ENCODE results near the gene ALOX15B.

ALOX15B gene

DNA sequence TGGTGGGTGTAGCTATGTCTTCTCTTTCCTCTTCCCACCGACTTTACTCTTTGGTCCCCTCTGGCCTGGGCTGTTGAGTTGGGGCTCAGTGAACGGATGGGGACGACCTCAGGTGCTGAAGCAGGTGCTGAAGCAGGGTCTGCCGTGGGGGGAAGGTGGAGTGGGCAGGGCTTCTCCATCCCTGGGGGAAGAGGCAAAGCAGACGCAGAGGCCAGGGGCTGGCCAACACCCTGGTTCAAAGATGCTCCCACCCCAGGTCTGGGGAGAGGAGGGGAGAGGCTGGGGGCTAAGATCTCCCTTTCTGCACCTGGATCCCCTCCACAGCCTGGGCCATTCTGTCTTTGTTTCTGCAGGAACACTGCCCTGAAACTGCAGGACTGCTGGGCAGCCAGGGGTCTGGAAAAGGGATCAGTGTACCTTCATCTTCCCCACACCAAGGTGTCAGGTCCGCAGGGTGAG, 25.7 kb downstream of the ALOX15B start:
- no peak overlapping the region for H3K4me3 ChIP-seq (ENCODE audit: low read length)
- no peak for DNase-seq (ENCODE audit: low read depth)
- TF ChIP-seq, protein P1, sequence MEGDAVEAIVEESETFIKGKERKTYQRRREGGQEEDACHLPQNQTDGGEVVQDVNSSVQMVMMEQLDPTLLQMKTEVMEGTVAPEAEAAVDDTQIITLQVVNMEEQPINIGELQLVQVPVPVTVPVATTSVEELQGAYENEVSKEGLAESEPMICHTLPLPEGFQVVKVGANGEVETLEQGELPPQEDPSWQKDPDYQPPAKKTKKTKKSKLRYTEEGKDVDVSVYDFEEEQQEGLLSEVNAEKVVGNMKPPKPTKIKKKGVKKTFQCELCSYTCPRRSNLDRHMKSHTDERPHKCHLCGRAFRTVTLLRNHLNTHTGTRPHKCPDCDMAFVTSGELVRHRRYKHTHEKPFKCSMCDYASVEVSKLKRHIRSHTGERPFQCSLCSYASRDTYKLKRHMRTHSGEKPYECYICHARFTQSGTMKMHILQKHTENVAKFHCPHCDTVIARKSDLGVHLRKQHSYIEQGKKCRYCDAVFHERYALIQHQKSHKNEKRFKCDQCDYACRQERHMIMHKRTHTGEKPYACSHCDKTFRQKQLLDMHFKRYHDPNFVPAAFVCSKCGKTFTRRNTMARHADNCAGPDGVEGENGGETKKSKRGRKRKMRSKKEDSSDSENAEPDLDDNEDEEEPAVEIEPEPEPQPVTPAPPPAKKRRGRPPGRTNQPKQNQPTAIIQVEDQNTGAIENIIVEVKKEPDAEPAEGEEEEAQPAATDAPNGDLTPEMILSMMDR (conservative IDR thresholded peaks at IDR 0.05; ENCODE audit: low read depth, low read length) = no peak

DNA sequence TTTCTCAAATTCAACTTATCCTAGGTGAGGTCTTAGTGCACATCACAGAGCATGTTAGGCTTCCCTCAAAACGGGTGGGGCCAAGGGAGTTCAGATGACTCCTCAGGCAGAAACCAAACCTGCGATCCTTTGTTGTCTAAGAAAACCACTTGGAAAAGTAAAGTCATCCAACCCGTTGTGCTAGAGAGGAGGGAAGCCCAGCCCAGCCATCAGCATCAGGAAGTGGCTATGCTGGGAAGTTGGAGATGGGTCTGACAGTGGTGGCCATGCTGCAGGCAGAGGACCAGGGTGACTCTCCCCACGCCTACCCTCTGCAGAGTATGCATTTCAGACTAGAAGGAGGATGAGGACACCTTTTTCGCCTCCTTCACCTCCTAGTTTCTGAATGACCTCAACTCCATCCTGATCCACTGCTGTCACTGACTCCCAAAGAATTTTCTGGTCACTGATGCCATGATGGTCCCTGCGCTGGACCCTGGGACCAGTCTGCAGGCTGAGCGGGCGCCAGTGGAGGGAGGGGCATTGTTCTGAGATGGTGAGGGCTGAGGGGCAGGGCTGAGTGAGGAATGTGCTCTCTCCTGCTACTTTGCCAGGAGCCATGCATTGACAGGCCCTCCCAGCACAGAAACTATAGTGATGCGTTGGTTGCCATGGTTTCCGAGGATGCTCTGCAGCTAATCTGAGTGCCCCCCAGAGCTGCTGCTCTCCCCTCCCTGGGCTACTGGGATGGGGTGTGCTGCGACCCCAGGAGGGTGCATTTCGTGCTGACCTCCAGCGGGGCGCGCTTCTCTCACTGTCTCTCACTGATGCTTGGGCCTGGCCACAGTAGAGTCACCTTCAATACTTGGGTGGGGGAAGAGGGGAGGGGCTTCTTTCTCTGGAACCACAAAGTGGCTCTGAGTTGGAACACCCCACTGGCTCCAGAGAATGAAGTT, 28.2 kb downstream of the ALOX15B start:
- DNase-seq (ENCODE audit: low read depth) = no peak
- no peak overlapping the region for H3K4me3 ChIP-seq (ENCODE audit: low read length)
- TF ChIP-seq, protein P1 (conservative IDR thresholded peaks at IDR 0.05; ENCODE audit: low read depth, low read length) = no peak

DNA sequence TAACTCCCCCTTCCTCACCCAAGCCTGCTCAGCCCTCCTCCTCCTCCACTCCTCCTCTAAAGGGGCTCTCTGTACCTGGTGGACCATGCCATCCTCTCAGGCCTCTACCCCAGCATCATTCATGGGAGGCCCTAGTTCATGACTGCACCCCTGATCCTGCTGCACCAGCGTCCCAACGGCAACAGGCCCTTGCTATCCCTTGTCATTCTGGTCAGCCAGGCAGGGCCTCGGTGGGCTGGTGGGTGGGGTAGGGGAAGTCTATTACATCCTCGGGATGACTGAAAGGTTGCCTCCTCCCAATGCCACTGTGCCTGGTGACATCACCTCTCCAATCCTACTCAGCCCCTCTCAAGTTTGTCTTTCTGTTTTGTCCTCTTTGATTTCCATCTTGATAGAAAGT, 28.9 kb downstream of the ALOX15B start:
- H3K4me3 ChIP-seq (ENCODE audit: low read length) = no peak overlapping the region
- DNase-seq (ENCODE audit: low read depth) = no peak
- TF ChIP-seq, protein P1 (conservative IDR thresholded peaks at IDR 0.05; ENCODE audit: low read depth, low read length) = no peak

DNA sequence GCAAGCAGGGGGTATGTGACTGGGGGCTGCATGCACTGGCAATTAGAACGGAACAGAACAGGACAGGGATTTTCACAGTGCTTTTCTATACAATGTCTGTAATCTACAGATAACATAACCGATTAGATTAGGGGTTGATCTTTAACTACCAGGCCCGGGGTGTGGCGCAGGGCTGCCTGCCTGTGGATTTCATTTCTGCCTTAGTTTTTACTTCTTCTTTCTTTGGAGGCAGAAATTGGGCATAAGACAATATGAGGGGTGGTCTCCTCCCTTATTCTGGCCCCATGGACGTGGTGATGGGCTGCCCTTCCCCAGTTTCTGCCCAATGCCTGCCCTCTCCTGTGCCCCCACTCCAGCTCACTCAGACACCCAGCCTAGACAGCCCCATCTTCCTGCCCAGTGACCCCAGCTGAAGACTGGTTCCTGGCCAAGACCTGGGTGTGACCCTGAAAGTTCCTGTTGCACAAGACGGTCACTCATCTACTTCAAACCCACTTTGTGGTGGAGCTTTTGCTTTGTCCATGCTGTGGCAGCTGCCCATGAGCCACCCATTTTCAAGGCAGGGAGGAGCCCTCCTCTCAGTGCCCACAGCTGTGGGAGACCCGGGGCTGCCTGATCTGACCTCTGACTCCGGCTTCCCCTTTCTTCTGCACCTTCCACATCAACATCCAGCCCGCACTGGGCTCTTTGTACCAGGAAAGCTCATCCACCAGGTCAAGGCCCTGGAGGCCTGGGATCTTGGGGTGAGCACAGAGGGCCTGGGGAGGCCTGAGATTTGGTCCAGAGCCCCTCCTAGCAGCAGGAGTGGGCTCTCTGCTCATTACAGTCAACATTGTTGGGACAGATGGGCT, 30.1 kb downstream of the ALOX15B start:
- TF ChIP-seq, protein P1 (conservative IDR thresholded peaks at IDR 0.05; ENCODE audit: low read depth, low read length) = no peak
- no peak overlapping the region for H3K4me3 ChIP-seq (ENCODE audit: low read length)
- DNase-seq (ENCODE audit: low read depth) = no peak

DNA sequence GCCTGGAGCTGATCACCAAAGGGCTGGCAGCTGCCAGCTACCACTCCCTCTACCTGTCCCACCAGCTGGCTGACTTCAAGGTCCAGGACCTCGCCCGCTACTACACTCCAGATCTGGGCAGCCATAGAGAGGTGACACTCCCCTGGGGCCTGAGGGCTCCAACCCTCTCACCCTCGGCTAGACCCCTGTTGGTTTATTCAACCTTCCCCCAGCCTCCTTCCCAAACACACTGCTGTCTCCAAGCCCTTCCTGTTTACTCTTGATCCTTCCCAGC, 30.7 kb downstream of the ALOX15B start:
- DNase-seq (ENCODE audit: low read depth) = no peak
- TF ChIP-seq, protein P1 (conservative IDR thresholded peaks at IDR 0.05; ENCODE audit: low read depth, low read length) = no peak
- no peak overlapping the region for H3K4me3 ChIP-seq (ENCODE audit: low read length)

DNA sequence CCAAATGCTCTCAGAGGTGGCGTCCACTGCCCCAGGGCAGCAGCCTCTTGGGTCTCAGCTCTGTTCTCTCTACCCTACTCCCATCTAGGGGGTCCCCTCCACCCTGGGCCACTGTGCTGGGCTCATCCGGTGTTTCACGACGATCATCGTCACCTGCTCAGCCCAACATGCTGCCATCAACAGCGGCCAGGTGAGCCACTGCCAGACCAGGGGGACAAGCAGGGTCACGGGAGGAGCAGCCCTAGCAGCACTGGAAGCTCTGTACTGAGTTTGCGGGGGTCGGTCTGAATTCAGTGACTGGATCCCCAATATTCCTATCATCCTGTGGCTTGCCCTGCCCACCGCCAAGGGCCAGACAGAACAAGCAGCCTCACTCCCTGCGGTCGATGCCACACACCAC, 32.6 kb downstream of the ALOX15B start:
- no peak overlapping the region for H3K4me3 ChIP-seq (ENCODE audit: low read length)
- TF ChIP-seq, protein P1 (conservative IDR thresholded peaks at IDR 0.05; ENCODE audit: low read depth, low read length) = no peak
- no peak for DNase-seq (ENCODE audit: low read depth)
